ENCODE data around the gene PTPRG. TPM values are rescaled to one million over a fixed set of nuclear protein-coding genes. Genes with fewer than 3 reads are reported as not detected.

Gene PTPRG
- total and polyA plus RNA-seq, 2 of the 13 experiments (the other 11 are each of a cell fraction or from before 2014, with no cell fraction given), result 8.0 to 25.3 TPM

DNA sequence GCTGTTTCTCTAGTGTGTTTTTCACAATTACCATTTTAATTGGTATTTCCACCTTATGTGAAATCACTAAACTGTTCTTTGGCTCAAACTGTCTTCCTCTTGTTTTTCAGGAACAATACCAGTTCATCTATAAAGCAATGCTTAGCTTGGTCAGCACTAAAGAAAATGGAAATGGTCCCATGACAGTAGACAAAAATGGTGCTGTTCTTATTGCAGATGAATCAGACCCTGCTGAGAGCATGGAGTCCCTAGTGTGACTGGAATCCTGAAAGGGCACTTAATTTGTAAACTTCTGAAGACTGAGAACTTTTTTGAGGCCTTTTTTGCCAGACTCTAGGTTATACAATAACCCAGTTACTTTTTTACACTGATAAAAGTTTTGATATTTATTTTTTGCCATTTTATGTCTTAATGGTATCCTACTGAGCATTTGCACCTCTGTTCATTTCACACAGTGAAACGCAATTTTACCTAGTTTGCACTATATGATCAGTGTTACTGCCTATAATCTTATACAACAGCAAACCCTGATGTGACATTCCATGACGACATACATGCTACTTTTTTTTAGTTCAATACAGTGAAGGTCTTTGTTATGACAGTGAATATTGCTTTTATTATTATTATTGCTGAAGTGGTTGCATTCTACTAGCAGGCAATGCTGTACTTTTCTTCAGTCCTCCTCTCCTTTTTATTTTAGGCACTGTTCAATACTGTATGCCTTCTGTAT lies 731.8 kb downstream of the PTPRG start:
- intact Hi-C loops (cut with micrococcal nuclease; ENCODE audit: unreplicated experiment), result no loop called here
- no peaks in the 10 kb centered on the region for H3K4me1 ChIP-seq (ENCODE audit: insufficient read depth, low read length)

DNA sequence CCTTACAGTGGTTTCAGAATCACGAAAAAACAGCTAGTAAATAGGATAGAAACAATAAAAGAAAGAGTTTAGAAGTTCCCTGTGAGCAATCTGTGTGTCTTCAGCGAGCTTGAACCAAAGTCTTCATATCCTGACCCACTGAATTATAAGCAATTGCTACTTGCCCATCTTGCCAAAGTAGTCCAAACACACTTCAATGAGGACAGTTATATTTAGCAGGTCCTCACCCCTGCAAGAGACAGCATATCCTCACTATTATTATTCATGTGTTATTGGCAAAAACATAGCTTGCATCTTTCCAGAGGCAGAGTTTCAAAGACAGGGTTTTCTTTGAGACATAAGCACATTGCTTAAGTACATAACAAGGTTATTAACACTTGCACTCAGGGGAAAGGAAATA lies 734.2 kb downstream of the PTPRG start:
- WGBS (ENCODE audit: low lambda C conversion rate), result 90% methylated on average over 2 of the region's 2 CpGs
- no peaks in the 10 kb centered on the region for H3K27me3 ChIP-seq (ENCODE audit: control insufficient read depth in 1 of 2, insufficient read depth in 2 of 2, low read length in 2 of 2)
- no peaks in the 10 kb centered on the region for H3K79me2 ChIP-seq (ENCODE audit: insufficient read depth, low read length)
- POLR2A ChIA-PET, result no interaction called here
- H3K4me2 ChIP-seq (ENCODE audit: low read depth, low read length), result no peak overlapping the region
- no peak overlapping the region for H3K9ac ChIP-seq (ENCODE audit: insufficient read depth, low read depth, low read length)
- H2AFZ ChIP-seq (ENCODE audit: low read length), result no peak overlapping the region
- no peak overlapping the region for H3K4me3 ChIP-seq (replicated peaks in 1 of 3; ENCODE audit: insufficient read depth in 1 of 3, low read depth in 2 of 3, low read length in 3 of 3)
- in situ Hi-C loops (cut with HindIII; ENCODE audit: extremely low pct_ligation_motif_present, low pct_unique_long_range_greater_than_20kb), result no loop called here
- H3K36me3 ChIP-seq (replicated peaks in 1 of 2; ENCODE audit: control insufficient read depth in 1 of 2, insufficient read depth in 2 of 2, low read length in 2 of 2), result 0 out of 5 replicates have a peak, but pooled peaks cover 0 to 10% of the 10 kb centered on the region in 2 experiments
- no peaks in the 10 kb centered on the region for H3K4me1 ChIP-seq (ENCODE audit: insufficient read depth, low read length)
- no peaks in the 10 kb centered on the region for H3K9me3 ChIP-seq (ENCODE audit: low read length)
- intact Hi-C loops (cut with micrococcal nuclease; ENCODE audit: unreplicated experiment), result no loop called here
- no peak for DNase-seq (ENCODE audit: low spot score)
- CTCF ChIA-PET (ENCODE audit: low intra/inter-chr PET ratio, low total read pairs), result no interaction called here
- no peaks in the 10 kb centered on the region for H4K20me1 ChIP-seq (ENCODE audit: insufficient read depth, low read length)
- no peak for FAIRE-seq
- no TSS peak for BruUV-seq (replicated peaks)
- no peak for ATAC-seq
- no peak overlapping the region for H3K27ac ChIP-seq (ENCODE audit: extremely low read length, insufficient read depth, low read length)
- no peak for TF ChIP-seq SKI (IDR thresholded peaks at IDR 0.05; ENCODE audit: partially characterized antibody)
- TF ChIP-seq, protein P1, sequence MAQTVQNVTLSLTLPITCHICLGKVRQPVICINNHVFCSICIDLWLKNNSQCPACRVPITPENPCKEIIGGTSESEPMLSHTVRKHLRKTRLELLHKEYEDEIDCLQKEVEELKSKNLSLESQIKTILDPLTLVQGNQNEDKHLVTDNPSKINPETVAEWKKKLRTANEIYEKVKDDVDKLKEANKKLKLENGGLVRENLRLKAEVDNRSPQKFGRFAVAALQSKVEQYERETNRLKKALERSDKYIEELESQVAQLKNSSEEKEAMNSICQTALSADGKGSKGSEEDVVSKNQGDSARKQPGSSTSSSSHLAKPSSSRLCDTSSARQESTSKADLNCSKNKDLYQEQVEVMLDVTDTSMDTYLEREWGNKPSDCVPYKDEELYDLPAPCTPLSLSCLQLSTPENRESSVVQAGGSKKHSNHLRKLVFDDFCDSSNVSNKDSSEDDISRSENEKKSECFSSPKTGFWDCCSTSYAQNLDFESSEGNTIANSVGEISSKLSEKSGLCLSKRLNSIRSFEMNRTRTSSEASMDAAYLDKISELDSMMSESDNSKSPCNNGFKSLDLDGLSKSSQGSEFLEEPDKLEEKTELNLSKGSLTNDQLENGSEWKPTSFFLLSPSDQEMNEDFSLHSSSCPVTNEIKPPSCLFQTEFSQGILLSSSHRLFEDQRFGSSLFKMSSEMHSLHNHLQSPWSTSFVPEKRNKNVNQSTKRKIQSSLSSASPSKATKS (CRISPR knock-in tag; IDR thresholded peaks at IDR 0.05), result no peak
- TF ChIP-seq, protein P2, sequence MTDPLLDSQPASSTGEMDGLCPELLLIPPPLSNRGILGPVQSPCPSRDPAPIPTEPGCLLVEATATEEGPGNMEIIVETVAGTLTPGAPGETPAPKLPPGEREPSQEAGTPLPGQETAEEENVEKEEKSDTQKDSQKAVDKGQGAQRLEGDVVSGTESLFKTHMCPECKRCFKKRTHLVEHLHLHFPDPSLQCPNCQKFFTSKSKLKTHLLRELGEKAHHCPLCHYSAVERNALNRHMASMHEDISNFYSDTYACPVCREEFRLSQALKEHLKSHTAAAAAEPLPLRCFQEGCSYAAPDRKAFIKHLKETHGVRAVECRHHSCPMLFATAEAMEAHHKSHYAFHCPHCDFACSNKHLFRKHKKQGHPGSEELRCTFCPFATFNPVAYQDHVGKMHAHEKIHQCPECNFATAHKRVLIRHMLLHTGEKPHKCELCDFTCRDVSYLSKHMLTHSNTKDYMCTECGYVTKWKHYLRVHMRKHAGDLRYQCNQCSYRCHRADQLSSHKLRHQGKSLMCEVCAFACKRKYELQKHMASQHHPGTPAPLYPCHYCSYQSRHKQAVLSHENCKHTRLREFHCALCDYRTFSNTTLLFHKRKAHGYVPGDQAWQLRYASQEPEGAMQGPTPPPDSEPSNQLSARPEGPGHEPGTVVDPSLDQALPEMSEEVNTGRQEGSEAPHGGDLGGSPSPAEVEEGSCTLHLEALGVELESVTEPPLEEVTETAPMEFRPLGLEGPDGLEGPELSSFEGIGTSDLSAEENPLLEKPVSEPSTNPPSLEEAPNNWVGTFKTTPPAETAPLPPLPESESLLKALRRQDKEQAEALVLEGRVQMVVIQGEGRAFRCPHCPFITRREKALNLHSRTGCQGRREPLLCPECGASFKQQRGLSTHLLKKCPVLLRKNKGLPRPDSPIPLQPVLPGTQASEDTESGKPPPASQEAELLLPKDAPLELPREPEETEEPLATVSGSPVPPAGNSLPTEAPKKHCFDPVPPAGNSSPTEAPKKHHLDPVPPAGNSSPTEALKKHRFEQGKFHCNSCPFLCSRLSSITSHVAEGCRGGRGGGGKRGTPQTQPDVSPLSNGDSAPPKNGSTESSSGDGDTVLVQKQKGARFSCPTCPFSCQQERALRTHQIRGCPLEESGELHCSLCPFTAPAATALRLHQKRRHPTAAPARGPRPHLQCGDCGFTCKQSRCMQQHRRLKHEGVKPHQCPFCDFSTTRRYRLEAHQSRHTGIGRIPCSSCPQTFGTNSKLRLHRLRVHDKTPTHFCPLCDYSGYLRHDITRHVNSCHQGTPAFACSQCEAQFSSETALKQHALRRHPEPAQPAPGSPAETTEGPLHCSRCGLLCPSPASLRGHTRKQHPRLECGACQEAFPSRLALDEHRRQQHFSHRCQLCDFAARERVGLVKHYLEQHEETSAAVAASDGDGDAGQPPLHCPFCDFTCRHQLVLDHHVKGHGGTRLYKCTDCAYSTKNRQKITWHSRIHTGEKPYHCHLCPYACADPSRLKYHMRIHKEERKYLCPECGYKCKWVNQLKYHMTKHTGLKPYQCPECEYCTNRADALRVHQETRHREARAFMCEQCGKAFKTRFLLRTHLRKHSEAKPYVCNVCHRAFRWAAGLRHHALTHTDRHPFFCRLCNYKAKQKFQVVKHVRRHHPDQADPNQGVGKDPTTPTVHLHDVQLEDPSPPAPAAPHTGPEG (CRISPR knock-in tag; IDR thresholded peaks at IDR 0.05), result no peak

More for the DNA sequence above, 731.8 kb downstream of the PTPRG start:
- no peak overlapping the region for H3K4me3 ChIP-seq (replicated peaks in 1 of 3; ENCODE audit: insufficient read depth in 1 of 3, low read depth in 2 of 3, low read length in 3 of 3)
- ChIA-PET POLR2A (no interaction called here), CTCF (ENCODE audit: low intra/inter-chr PET ratio, low total read pairs) (no interaction called here)
- H3K4me2 ChIP-seq (ENCODE audit: low read depth, low read length), result no peak overlapping the region
- WGBS (ENCODE audit: low lambda C conversion rate), result 97% methylated on average over 2 of the region's 2 CpGs
- 0 out of 5 replicates have a peak, but pooled peaks cover 0 to 8% of the 10 kb centered on the region in 2 experiments for H3K36me3 ChIP-seq (replicated peaks in 1 of 2; ENCODE audit: control insufficient read depth in 1 of 2, insufficient read depth in 2 of 2, low read length in 2 of 2)
- no peaks in the 10 kb centered on the region for H3K27me3 ChIP-seq (ENCODE audit: control insufficient read depth in 1 of 2, insufficient read depth in 2 of 2, low read length in 2 of 2)
- no peaks in the 10 kb centered on the region for H4K20me1 ChIP-seq (ENCODE audit: insufficient read depth, low read length)
- no peak overlapping the region for H2AFZ ChIP-seq (ENCODE audit: low read length)
- FAIRE-seq (no peak), ATAC-seq (no peak), DNase-seq (ENCODE audit: low spot score) (no peak)
- no peaks in the 10 kb centered on the region for H3K79me2 ChIP-seq (ENCODE audit: insufficient read depth, low read length)
- H3K27ac ChIP-seq (ENCODE audit: extremely low read length, insufficient read depth, low read length), result no peak overlapping the region
- no TSS peak for BruUV-seq (replicated peaks)
- H3K9ac ChIP-seq (ENCODE audit: insufficient read depth, low read depth, low read length), result no peak overlapping the region
- in situ Hi-C loops (cut with HindIII; ENCODE audit: extremely low pct_ligation_motif_present, low pct_unique_long_range_greater_than_20kb), result no loop called here
- no peaks in the 10 kb centered on the region for H3K9me3 ChIP-seq (ENCODE audit: low read length)
- TF ChIP-seq CEBPB (IDR thresholded peaks at IDR 0.05; ENCODE audit: borderline replicate concordance, low read depth, low read length) (no peak), NFIC (IDR thresholded peaks at IDR 0.05; ENCODE audit: low read length) (no peak)
- TF ChIP-seq, protein P3, sequence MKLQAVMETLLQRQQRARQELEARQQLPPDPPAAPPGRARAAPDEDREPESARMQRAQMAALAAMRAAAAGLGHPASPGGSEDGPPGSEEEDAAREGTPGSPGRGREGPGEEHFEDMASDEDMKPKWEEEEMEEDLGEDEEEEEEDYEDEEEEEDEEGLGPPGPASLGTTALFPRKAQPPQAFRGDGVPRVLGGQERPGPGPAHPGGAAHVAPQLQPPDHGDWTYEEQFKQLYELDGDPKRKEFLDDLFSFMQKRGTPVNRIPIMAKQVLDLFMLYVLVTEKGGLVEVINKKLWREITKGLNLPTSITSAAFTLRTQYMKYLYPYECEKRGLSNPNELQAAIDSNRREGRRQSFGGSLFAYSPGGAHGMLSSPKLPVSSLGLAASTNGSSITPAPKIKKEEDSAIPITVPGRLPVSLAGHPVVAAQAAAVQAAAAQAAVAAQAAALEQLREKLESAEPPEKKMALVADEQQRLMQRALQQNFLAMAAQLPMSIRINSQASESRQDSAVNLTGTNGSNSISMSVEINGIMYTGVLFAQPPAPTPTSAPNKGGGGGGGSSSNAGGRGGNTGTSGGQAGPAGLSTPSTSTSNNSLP (IDR thresholded peaks at IDR 0.05; ENCODE audit: low read depth, low read length), result no peak

Measured in HepG2 (cell line).